GM19328 (cell line): Measurements from ENCODE around the gene TUBD1.
A peak's percentile ranks its signal among the peaks of the same experiment; 100 is the strongest.
"Not testable (repeated sequence)": the region's sequence is repeated elsewhere in the genome, so short reads cannot be mapped to it uniquely, and the experiment has no call there.

ENCODE experiments used
- ATAC-seq: cut with Tn5 transposase; IDR thresholded peaks from one replicate; pipeline ENCODE4 v1.9.1; 2021; ENCODE audit warnings: mild to moderate bottlenecking, moderate library complexity; ENCODE audit not compliant: unreplicated experiment

The TUBD1 gene, protein sequence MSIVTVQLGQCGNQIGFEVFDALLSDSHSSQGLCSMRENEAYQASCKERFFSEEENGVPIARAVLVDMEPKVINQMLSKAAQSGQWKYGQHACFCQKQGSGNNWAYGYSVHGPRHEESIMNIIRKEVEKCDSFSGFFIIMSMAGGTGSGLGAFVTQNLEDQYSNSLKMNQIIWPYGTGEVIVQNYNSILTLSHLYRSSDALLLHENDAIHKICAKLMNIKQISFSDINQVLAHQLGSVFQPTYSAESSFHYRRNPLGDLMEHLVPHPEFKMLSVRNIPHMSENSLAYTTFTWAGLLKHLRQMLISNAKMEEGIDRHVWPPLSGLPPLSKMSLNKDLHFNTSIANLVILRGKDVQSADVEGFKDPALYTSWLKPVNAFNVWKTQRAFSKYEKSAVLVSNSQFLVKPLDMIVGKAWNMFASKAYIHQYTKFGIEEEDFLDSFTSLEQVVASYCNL

DNA sequence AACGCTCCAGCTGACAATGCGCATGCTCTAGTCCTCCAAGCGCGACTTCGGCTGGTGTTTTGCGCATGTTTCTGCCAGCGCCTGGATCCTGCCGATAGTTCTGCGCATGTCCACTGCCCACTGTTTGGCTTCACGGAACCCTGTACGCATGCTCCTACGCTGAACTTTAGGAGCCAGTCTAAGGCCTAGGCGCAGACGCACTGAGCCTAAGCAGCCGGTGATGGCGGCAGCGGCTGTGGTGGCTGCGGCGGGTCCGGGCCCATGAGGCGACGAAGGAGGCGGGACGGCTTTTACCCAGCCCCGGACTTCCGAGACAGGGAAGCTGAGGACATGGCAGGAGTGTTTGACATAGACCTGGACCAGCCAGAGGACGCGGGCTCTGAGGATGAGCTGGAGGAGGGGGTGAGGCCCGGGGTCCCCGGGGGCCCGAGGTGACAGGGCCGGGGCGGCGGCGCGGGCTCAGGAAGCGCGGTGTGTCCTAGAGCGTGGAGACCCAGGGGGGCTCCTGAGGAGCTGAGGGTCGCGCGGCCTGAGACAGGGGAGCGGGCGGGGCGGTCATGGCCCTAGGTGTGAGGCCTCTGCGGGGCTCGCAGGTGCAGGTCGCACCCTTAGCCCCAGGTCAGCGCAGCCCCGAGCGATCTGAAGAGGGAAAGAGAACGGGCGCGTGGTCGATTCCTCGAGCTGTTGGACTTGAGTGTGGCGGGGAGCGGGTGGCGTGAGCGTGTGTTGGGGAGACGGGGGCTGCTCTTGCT, at the start of gene TUBD1, which contains the start of gene RPS6KB1:
Gene TUBD1 (minus strand): TSS at position 20 of the 752 bp plus-strand sequence. CDS start 1,941 bp downstream, outside the sequence.
Gene RPS6KB1 (plus strand): TSS at position 198 of the 752 bp plus-strand sequence. CDS start 64 bp downstream, at position 262.
- ATAC-seq, result peak; percentile 77

DNA sequence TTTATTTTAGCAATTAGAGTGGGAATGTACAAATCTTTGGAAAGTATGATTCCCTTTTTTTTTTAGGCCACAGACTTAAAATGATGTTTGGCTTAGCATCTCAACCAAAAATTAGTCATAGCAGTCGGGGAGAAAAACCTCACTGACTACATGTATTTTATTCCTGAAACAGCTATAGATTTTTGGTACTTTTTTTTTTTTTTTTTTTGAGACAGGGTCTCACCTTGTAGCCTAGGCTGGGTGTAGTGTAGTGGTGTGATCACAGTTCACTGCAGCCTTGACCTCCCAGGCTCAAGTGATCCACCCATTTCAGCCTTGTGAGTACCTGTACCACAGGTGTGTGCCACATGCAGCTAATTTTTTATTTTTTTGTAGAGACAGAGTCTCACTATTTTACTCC, 48.4 kb upstream of the TUBD1 start:
- ATAC-seq, result no peak

- ATAC-seq, result not testable (repeated sequence)
Measured at GRCh38 chr17:59940697-59941096, 48.0 kb upstream of the TUBD1 start.

- ATAC-seq, result not testable (repeated sequence)
Measured at GRCh38 chr17:59933317-59933716, 40.6 kb upstream of the TUBD1 start.

DNA sequence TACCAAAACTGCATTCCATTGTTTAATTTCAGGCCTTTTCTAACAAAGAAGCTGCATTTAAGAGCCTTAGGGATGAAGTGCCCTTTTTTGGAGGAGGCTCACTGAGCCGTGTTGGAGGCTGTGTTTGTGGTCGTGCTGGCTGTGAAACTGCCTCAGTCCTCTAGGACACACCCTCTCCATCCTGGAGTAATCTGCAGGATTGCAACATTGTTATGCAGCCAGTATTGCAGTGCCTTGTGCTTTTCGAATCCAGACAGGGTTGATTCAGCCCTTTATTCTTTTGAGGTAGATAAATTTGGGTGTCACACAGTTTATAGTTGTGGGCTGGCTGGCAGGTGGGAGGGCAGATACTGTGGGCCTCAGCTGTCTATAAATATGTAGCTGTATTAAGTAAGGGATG, 38.0 kb upstream of the TUBD1 start:
- not testable (repeated sequence) for ATAC-seq

- ATAC-seq, result not testable (repeated sequence)
Measured at GRCh38 chr17:59930121-59930520, 37.4 kb upstream of the TUBD1 start.

GRCh38 chr17:59920637-59921036, 27.9 kb upstream of the TUBD1 start:
- ATAC-seq, result not testable (repeated sequence)

DNA sequence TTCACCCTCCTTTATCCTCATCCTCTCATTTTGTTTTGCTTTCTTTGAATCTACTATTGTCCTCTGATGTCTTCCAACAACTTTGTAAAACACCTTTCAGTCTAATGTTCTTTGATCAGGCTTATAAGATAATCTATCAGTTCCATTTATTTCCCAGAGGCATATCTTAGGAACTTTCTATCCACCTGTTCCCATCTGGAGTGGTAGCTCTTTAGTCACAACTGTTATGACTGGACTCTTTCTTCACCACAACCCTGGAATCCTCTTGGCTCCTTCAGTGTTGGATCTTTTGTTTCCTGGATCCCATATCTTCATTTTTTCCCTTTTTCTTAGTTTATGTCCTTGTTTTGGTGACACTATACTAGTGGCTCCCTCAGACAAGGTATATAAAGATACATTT, 23.7 kb upstream of the TUBD1 start:
- ATAC-seq, result no peak

GRCh38 chr17:59914274-59914854, 21.6 kb upstream of the TUBD1 start:
- ATAC-seq, result no peak

GRCh38 chr17:59907467-59907866, 14.7 kb upstream of the TUBD1 start:
- no peak for ATAC-seq

- ATAC-seq, result no peak
Measured at GRCh38 chr17:59903455-59903854, 10.7 kb upstream of the TUBD1 start.

DNA sequence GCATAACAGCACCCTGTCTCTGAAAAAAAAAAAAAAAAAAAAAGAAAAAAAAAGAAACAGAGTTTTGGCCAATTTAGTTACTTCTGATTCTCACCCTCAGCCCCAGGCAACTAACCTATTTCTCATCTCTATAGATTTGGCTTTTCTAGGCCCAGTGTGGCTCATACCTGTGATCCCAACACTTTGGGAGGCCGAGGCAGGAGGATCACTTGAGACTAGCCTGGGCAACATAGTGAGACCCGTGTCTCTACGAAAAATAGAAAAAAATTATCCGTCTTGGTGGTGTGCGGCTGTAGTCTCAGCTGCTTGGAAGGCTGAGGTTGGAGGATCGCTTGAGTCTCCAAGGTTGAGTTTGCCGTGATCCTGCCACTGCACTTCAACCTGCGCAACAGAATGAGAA, 8.9 kb upstream of the TUBD1 start:
- ATAC-seq, result no peak

DNA sequence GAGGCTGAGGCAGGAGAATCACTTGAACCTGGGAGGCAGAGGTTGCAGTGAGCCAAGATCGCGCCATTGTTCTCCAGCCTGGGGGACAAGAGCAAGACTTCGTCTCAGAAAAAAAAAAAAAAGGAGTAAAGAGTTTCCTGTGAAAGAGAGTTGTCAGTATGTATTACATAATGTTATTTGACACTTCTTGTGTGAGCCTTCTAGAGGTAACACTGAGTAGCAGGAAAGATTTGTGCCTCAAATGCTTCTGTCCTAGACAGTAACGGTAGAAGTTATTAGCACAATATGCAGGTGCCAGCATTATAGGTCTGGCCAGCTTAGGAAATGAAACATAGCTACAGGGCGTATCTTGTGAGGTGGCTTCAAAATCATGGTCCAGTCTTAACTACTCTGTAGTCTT, 6.4 kb upstream of the TUBD1 start:
- no peak for ATAC-seq

GRCh38 chr17:59897090-59897489, 4.3 kb upstream of the TUBD1 start:
- no peak for ATAC-seq

DNA sequence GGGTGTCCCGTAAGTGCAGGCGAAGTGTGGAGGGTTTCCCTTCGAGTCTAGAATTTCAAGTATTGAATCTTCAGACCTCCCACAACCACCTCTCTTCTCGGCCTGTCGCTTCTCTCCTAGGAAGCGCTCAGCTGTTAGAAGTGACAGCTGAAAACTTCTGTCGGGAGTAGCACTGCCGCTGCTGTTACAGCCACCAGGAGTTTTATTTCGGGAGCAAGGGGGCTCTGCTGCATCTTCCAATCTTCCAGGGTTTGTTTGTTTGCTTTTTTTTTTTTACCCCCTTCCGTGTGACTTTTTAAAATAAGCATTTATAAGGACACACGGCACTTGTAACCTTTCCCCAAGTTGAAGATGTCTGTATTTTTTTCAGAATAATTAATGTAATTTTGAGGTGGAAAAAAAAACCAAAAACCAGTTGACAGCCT, 945 bp upstream of the TUBD1 start:
- no peak for ATAC-seq

DNA sequence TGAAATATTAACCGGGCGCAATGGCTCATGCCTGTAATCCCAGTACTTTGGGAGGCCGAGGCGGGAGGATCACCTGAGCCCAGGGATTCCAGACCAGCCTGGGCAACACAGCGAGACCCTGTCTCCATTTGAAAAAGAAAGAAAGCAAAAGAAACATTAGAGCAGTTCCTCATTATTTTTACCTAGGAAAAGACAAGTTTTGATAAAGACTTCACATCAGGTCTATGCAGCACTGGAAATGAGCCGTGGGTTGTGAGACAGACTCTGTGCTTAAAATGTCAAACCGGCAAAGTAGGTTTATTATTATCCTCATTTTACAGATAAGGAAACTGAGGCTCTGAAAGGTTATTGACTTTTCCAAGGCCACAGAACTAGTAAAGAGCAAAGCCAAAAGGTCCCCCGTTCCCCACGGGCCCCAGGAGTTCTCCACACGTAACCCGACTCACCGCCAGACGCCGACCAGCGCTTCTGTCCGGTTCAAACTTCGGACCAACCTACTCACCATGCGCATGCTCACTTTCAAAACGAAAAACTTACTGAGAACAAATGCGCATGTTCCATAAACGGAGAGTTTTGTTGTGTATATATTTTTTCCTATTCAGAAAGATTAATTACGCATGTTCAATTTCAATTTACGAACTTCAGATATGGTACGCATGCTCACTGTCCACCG, 356 bp downstream of the TUBD1 start:
- peak; percentile 40 for ATAC-seq

DNA sequence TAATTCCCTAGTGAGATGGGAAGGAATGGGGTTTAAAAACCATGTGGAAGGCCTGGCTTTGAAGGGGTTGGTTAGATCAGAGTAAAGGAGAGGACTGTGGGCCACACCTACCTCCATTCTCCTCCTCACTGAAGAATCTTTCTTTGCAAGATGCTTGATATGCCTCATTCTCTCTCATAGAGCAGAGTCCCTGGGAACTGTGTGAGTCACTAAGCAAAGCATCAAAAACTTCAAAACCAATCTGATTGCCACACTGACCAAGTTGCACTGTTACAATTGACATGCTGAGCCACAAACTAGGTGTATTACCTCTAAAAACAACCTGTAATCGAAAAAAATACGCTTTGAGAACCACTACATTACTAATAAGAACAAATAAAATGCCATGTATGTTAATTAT, 2.0 kb downstream of the TUBD1 start:
- ATAC-seq, result no peak

GRCh38 chr17:59888145-59888750, 4.5 kb downstream of the TUBD1 start:
- ATAC-seq, result no peak

GRCh38 chr17:59884861-59885260, 7.9 kb downstream of the TUBD1 start:
- ATAC-seq, result no peak

- no peak for ATAC-seq
Measured at GRCh38 chr17:59878624-59879023, 14.1 kb downstream of the TUBD1 start.
